ELR (cell line): ENCODE data around the gene PCYOX1L.

Experiments
- DNase-seq: peaks from one replicate; pipeline ENCODE4 v3.0.0-alpha.2; 2015; ENCODE audit warnings: low read depth

The PCYOX1L gene

DNA sequence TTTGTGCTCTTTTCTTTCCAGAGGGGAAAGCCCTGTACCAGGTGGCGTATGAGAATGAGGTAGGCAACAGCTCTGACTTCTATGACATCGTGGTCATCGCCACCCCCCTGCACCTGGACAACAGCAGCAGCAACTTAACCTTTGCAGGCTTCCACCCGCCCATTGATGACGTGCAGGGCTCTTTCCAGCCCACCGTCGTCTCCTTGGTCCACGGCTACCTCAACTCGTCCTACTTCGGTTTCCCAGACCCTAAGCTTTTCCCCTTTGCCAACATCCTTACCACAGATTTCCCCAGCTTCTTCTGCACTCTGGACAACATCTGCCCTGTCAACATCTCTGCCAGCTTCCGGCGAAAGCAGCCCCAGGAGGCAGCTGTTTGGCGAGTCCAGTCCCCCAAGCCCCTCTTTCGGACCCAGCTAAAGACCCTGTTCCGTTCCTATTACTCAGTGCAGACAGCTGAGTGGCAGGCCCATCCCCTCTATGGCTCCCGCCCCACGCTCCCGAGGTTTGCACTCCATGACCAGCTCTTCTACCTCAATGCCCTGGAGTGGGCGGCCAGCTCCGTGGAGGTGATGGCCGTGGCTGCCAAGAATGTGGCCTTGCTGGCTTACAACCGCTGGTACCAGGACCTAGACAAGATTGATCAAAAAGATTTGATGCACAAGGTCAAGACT, 10.3 kb downstream of the PCYOX1L start:
- DNase-seq: no peak

DNA sequence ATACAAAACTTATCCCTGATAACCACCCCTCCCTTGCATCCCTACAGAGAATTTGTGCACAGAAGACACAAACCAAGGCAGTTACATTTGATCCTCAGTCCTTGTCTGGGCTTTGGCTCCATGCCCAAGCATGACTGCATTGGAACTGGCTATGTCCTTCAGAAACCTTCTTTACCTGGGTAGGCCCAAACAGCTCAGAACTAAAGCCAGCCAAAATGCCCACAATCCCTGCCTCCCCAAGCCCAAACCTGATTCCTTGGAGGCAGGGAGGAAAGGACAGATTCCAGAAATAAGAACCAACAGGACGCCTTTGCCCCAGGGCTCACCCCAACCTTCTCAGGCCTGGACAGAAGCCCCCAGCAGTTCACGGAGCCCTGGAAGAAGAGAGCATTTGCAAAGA, 13.0 kb downstream of the PCYOX1L start:
- no peak for DNase-seq

DNA sequence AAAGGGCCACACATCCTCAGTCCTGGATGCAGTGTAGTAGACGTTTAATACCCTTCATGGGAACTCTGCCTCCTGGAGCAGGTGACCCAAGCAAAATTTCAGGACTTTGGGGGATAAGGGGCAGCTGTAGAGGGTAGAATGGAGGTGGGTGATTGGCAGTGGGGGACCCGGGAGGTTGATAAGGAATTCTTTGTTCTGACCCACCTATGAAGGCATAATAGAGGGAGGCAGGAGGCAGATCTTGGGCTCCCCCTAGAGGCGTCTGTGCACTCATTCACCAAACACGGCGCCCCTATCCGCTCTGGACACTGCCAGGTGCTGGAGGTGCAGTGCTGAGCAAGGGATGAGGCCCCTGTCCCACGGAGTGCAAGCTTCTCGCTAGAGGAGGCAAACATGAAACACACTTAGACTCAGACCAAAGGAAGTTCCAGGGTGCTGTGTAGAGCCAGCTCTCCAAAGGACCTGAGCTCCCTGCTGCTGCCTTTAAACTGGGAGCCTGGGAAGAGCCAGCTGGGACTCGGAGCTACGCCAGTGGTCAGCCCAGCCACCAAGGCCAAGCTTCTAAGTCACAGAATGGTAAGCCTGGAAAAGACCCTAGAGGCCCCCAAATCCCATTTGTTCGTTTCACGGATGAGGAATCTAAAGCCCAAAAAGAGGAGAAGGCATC, 13.6 kb downstream of the PCYOX1L start:
- peak; percentile 74 for DNase-seq

DNA sequence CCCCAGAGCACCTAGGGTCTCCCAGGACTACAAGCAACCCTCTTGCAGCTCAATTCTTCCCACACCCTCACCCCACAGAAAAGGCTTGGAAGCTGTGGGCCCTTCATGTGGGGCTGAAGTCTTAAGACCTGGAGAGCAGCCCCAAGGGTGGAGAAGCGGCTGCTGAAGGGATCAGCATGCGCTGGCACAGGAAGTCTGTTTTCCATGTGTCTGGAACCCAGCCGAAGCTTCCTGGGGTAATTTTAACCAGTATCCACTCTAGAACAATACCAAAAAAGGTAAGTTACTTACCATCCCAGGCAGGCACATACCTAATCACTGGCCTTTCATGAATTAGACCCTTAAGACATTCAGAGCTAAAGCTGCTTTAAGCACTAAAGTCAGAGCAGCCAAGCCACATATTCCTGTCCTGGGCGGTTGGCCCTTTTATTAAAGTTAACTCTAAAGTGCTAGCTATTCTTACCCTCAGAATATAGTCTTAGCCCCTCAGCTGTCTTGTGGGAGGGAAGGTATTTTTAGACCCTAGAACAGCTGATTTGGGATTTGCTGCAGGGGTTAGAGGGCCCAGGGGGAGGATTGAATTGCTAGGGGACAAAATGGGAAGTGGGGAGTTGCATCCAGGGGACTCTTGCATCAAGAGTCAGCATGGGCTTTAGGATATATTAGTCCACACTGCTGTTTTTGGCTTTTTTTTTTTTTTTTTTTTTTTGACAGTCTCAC, 14.4 kb downstream of the PCYOX1L start:
- DNase-seq: no peak

DNA sequence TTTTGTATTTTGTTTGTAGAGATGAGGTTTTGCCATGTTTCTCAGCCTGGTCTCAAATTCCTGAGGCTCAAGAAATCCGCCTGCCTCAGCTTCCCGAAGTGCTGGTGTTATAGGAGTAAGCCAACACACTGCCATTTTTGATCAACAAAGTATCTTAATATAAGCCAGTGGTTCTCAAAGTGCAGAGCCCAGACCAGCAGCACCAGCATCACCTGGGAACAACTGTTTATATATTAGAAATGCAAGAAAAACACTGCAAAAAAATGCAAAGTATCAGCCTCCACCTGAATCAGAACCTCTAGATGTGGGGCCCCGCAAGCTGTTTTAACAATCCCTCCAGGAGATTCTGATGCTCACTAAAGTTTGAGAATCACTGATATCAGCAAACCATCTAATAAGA, 15.1 kb downstream of the PCYOX1L start:
- no peak for DNase-seq

DNA sequence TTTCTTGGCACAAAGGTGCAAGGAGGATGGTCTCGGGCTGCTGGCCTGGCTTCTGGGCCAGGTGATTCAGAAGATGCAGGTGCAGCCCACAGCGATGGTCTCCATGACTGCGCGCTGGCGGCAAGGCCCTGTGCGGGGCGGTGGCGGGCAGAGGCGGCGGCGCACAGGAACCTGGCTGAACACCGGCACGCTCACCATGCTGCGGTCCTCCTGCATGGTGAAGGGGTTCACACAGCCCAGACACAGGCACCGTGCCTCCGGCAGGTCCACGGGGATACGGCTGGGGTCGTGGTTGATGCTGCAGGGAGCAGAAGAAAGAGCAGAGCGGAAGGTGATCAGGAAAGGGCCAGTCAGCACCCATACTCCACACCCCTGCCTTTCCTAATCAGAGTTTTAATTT, 16.5 kb downstream of the PCYOX1L start:
- no peak for DNase-seq

DNA sequence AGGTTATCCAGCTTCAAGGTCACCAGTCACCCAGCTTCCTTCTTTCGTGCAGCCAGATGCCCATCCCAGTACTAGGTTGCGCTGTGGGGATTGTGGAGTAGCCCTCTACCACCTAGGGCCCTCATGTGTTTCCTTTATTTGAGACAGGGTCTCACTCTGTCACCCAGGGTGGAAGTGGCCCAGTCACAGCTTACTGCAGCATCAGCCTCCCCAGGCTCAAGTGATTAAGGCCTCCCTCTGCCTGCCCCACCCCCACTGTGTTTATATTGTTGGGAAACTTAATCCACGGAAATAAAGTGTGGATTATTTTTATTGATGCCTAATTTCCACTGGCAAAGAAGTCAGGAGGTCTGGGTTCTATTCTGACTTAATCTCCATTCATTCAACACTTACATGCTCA, 17.0 kb downstream of the PCYOX1L start:
- no peak for DNase-seq

DNA sequence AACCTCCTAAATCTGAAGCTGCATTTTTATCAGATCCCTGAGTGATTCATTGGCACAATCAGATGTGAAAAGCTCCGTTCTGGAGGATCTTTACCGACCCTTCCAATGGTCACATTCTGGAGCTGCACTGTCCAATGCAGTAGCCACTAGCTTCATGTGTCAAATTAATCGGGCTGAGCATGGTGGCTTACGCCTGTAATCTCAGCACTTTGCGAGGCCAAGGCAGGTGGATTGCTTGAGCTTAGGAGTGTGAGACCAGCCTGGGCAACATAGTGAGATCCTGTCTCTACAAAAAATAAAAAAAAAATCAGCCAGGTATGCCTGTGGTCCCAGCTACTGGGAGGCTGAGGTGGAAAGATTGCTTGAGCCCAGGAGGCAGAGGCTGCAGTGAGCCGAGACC, 17.6 kb downstream of the PCYOX1L start:
- no peak for DNase-seq

DNA sequence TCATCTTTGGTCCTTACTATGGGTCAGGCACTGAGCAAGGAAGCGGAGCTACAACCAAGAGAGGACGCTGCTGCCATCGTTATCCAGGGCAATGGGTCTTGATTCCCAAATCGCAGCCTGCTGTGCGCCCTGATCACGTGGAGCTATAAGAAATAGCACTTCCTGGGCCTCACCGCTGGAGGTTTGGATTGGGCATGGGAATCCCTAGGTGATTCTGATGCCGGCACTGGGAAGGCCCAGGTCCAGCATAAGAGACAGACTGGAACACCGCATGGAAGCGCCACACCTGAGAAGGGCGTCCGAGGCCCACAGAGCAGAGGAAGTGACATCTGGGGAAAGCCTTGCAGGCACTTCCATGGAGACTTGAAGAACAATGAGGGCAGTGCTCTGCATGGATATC, 18.3 kb downstream of the PCYOX1L start:
- DNase-seq: no peak

DNA sequence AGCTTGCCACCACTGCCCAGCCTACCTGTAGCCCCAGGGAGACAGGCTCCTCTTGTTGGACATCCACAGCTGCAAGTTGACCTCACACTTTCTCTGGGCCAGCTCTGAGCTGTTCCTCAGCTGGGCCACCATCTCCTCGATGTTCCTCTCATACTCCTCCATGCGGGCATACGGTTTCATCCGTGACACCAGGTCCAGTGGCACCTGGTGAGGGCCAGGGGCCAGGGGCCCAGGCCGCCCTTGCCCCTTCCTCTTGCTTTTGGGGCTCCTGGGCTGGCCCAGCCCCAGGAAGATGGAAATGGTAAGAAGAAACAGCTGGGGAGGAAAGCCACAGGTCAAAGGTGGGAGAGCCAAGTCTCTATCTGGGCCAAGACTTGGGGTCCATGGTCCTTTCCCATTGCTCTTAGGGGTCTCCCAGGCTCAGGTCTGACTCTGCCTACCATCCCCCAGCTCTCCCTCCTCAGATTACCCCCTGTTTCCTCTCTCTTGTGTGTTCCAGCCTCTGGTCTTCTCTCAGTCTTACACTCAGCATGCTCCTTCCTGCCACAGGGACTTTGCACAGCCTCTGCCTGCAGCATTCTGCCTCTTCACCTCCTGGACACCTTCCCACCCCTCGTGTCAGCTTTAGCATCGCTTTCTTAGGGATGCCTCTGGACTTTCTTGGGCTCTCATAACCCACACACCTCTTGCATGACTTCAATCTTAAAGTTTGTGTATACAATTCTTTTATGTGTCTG, 19.0 kb downstream of the PCYOX1L start:
- DNase-seq: no peak

DNA sequence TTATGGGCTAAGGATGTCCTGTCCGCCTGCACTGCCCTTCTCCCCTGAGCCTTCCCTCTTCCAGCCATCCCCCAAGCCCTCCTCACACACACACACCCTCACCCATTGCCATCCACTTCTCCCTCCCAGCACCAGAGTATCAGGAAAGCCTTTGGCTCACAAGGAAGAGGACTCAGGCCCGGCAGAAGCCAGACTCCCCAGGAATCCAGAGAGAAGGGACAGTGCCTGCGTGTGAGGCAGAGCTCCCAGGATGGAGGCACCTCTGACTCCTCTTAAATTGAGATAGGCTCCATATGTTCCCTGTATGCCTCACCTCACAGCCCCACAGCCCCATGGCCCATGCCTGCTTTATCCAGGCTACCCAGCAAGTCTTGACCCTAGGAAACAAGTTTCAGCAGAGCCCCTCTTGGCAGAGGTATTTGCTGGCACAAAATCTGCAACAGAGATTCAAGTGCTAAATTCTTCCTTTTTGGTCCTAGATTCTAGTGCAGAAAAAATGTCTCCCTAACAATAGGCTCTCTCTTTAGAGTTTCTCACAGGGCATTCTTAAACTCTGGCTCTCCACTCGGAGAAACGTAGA, 20.5 kb downstream of the PCYOX1L start:
- DNase-seq: no peak

DNA sequence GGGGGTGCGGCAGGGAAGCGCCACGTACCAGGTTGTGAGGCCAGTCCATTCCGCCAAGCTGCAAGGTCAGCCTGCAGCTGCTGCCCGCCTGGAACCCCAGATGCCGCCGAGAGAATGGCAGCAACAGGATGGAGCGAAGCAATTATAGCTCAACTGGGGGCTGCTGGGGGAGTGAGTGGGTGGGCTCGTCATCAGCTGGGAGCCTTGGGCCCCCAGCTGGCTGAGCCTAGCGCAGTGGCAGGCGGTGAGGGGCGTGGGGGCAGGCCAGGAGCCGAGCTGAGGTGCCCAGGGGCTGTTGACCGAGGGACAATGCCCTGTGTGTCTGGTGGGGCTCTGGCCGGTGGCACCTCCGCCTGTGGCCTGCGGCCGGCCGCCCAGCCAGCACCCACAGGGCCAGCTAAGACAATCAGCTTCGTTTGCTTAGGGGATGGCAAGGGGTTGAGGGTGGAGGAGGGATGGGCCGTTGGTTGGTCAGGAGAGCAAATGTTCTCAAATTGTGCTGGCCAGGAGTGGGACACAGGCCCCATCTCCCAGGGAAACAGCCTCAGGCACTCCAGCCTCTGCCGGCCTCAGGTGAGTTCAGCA, 21.4 kb downstream of the PCYOX1L start, which contains the start of gene IL17B:
Gene IL17B (minus strand): TSS at position 116 of the 585 bp plus-strand sequence. CDS start 67 bp downstream, at position 49.
- no peak for DNase-seq

DNA sequence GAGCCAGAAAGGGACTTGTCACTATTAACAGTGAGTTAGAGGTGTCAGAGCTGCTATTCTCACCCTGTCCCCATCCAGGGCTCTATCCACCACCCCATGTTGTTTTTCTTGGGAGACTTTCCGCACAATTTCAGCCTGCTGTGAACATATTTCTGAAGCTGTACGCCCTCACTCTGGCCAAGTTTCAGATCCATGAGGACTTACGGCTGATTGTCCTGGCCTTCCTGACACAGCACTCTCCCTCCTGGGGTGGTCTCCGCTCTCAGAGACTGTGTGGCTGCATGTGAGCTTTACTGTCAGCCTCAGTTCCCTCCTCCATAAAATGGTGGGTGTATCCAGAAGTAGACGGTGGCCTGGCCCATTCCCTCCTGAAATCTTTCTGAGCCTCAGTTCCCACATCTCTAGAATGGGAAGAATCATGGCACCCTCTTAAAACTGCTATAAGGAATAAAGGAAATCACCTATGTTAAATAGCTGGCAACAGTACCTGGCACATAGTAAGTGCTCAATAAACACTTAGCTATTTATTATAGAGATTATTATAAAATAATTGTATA, 22.1 kb downstream of the PCYOX1L start:
- DNase-seq: no peak

DNA sequence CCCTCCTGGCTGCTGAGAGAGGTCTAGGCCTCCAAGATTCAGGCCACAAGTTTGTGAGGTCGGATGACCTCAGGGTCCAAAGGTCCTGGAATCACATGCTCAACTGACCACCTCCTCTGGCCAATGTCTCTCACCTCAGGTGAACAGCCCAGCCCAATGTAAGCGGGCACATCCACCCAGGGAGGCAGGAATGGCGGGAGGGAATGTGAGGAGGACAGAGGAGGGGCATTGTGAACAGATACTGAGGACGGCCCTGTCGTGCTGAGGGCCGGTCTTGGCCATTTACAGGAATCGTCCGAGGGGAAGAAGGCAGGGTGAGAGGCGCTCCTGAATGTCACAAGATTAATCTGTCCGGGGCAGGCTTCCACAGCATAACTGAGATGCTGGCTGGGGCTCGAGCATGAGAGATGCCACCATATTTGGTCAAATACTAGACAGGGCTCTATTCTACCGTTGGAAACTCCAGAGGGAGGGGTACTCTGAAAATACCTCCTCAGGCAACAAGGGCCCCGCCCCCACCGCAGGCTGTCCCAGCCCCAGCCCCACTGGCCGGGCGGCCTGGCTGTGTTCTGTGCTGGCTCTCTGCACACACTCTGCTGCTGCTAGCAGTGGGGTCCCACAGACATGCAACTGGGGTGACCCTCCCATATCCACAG, 22.7 kb downstream of the PCYOX1L start:
- no peak for DNase-seq

DNA sequence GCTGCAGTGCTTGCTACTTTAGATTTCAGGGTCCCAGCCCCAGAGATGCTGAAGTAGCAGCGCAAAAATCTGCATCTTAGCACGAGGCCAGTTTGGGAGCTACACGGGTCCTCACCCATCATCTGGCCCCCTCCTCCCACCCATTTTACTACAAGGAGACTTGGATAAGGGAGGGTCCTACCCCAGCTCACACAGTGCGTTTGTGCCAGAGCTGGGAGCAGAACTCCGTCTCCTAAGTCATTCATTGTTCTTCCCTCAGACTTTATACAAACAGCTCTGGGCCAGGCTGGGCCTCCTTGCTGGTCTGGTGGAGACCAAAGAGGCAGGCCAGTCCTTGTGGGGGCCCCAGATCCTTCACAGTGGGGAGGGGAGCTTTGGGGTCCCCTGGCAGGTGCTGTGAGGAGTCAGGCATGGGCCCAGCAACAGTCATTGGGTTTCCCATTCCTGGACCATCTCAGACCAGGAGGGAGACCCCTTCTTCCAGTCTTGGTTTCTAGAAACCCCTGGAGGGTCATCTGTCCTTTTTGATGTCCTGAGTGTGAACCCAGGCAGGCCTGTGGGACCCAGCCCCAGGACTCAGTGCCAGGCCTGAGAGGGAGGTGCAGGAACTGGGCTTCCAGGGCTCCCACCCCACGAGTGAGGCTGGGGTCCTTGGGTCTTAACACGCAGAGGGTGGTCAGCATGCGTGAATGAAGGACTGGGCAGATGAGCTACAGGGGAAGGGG, 23.6 kb downstream of the PCYOX1L start:
- DNase-seq: no peak

DNA sequence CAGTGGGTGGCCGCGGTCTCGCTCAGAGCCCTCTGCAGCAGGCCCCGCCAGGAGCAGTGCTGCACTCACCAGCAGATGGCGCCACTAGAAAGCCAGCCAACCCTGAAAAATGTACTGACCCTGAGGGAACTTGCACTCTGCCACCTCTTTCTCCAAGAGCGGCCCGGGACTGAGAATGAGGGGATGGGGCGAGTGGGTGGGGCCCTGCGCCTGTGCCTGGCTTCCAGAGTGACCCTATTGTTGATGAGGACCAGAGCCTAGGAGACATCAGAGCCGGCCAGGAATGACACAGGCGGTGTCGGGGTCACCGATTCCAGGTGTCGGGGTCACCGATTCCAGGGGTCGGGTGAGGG, 24.1 kb downstream of the PCYOX1L start:
- DNase-seq: peak; percentile 76

DNA sequence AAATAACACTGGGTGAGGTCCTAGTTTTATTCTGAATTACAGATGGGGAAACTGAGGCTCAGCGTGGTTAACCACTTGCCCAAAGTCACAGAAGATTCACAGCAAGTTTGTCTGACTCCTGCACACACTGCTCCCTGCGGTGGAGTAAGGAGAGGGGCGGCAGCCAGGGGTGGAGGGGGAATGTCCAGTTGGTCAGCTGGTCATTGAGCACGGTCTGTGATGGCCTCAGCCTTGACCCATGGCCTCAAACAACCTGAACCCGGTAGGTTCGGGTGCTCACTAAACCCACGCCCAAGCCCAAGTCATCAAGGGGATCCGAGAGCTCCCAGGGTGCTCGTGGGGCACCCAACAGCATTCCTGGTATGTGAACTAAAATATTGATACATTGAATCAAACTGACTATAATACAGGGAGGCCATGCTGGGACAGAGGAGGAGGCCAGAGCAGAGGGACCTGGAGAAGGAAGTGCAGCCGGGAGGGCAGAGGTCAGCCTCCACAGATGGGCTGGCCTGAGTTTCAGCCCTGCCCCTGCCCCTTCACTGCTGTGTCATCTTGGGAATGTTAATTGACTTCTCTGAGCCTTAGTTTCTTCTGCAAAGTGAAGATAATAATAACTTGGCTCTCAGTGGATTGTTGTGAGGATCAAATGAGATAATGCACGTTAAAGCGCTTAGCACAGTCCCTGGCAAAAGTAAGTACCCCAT, 24.8 kb downstream of the PCYOX1L start:
- DNase-seq: no peak

DNA sequence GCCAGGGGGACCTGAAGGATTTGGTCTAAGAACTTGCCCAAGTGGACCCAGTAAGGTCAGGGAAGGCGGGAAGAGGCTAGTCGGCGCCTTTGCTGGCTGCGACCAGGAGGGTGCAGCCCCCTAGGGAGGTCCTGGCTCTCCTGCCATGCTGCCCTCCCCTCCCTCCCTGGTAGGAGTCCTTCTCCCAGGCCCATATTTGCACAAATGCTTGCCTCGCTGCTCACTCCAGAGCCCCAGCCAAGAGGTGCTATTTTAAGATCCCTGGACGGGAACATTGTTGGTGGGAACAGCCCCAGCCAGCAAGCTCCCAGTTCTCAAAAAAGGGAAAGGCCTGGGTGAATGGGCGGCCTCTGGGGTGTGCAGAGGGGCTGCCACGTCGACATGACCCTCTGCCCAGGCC, 25.6 kb downstream of the PCYOX1L start:
- no peak for DNase-seq

DNA sequence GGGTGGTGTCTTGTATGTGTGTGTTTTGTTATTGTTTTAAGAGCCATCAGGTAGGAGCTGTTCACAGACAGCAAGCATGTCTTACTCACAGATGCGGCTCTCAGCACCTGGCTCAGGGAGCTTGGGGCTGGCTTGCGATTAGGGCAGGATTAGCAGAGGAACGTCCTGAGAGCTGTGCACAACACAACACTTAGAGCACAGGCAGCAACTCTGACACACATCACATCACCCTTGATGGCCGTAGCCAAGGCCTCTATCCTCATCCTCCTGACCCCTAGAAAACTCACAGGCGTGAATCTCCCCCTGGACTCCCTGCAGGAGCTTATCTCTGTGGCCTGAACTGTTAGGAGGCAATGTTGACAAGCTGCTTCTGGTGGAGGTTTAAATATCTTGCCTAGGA, 28.3 kb downstream of the PCYOX1L start:
- no peak for DNase-seq
